ENCODE measurements around the gene ITM2B.

GRCh38 chr13:48235341-48236135 lies 2.5 kb downstream of the ITM2B start:
- TF ChIP-seq ATF3 (IDR thresholded peaks at IDR 0.05) (no peak), CTCF (IDR thresholded peaks at IDR 0.05; ENCODE audit: low read depth, low read length, missing input control) (no peak), RAD21 (IDR thresholded peaks at IDR 0.05) (no peak), TAF1 (conservative IDR thresholded peaks at IDR 0.05) (no peak), REST (IDR thresholded peaks at IDR 0.05) (no peak), JUND (IDR thresholded peaks at IDR 0.05) (no peak), EGR1 (IDR thresholded peaks at IDR 0.05; ENCODE audit: low read depth in 2 of 2) (no peak), FOXA1 (IDR thresholded peaks at IDR 0.05) (no peak), YY1 (IDR thresholded peaks at IDR 0.05) (peak; percentile 12), NR2F2 (IDR thresholded peaks at IDR 0.05) (no peak), GABPA (IDR thresholded peaks at IDR 0.05 in 1 of 2, conservative IDR thresholded peaks at IDR 0.05 in 1 of 2) (no peak)
